Loucy (cell line): ENCODE results near the gene CORO1A.

ENCODE experiments used
- CTCF ChIP-seq: fragments of 200-600 bp; sonication (generic); conservative IDR thresholded peaks from 2 replicates; pipeline ENCODE4 v1.5.1; 2014; ENCODE audit warnings: mild to moderate bottlenecking, antibody characterized with exemption, low read length
- EZH2phosphoT487 ChIP-seq: fragments of 200-600 bp; IDR thresholded peaks from 2 replicates; pipeline ENCODE4 v1.6.1; 2018; ENCODE audit warnings: antibody characterized with exemption, mild to moderate bottlenecking, moderate library complexity, borderline replicate concordance

DNA sequence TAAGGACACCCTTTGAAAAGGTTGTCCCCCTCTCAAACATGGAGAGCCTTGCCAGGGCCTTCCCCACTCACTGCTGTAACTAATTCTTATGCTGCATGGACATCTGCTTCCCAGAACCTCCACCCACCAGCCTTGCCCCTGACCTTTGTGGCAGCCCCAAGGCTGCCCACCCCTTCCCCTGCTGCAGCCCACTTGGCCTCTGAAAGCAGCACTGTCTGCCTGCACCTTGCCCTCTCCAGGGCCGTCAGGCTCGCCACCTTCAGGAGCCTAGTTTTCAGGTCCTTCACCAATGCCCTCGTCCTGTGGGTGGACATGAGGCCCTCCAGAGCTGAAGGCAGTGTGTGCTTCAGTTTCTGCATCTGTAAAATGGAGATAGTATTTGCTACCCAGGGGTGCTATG, 2.7 kb upstream of the CORO1A start:
- TF ChIP-seq CTCF: no peak
- no peak for TF ChIP-seq EZH2phosphoT487
